ENCODE measurements around the gene PRSS12. TPM values are rescaled to one million over a fixed set of nuclear protein-coding genes. Genes with fewer than 3 reads are reported as not detected.
"Not testable (repeated sequence)": the region's sequence is repeated elsewhere in the genome, so short reads cannot be mapped to it uniquely, and the experiment has no call there.

The PRSS12 gene
- polyA plus RNA-seq, 4 donors: 12.2 to 17.0 (median 13.7) TPM

GRCh38 chr4:118280501-118281218, 72.1 kb downstream of the PRSS12 start:
- DNase-seq (ENCODE audit: low read depth in 4 of 4, low spot score in 3 of 4): peak in 1 of 4 donors; percentile 43

DNA sequence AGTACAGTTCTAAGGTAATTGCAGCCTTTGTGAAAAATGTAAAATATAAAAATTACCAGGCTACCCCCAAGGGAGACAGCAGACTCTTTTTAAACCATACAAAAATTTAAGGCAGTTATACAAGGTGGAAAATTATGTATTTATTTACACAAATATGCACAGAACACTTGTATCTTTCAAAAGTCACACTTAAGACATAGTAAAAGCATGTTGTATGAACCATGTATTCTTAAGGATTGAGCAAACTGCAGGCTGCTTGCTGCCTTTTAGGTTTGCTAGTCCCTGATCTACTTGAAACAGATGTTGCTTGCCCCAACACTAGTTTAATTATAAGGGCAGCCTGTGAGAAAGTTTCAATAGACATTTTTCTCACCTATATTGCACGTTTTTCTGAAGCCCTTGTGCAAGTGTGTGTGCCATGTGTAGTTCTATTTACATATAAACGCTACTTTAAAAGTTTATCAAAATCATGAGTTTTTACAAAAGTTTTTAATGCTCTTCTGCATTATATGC, 72.8 kb downstream of the PRSS12 start:
- DNase-seq (ENCODE audit: low read depth in 4 of 4, low spot score in 3 of 4): no peak

DNA sequence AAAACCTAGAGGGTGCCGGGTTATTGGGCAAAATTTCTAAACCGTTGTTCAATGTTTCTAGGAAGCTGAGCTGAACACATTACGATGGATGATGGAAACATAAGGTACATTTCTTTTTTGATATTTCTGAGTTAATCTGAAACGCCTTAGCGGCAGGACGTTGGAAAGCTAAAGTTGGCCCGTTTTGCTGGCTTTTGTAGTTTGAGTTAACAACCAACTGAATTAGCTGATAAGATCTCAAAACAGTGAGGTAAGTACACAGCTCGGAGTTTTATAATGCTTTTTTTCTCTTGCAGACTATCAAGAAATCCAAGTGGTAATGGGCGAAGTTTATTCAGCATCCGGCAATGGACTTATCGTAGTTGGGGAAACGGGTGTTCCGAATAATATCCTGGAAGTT, 73.5 kb downstream of the PRSS12 start:
- no peak for DNase-seq (ENCODE audit: low read depth in 4 of 4, low spot score in 3 of 4)

DNA sequence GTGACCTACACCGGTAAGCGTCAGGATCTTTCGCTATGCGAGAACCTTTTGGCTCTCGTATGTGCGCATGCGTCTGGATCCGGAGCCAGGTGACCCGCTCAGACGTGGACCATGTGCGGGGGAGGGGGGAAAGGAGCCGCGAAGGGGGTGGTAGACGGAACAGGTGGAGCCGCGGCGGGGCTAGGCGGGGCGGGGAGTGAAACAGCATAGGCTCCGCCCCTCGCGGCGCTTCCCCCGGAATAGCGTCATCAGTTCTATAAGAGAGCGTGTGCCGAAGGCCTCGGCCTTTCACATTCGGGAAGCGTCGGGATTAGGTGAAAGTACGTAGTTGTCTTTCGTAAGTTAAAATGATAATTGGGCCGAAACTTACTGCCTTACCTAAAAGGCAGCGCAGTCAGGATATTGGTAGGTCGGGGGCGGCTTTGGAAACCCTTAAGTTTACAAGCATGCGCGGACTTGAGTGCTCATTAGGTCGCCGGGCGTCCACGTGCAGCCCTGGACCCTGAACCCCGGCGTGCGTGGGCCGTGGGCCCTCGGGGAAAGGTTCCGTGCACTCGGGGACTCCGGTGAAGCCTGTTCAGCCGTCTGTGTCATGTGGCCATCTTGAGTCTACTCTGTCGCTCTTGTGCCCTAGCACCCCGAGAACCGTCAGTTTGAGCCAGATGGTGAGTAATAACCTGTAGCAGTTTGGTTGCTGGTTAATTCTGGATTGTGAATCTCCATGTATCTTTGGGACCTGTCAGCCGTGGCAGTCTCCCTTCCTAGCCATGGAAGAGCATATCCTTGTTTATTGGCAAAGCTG, 74.1 kb downstream of the PRSS12 start:
- DNase-seq (ENCODE audit: low read depth in 4 of 4, low spot score in 3 of 4): peak; percentile 85 to 89 (median 87)

GRCh38 chr4:118277243-118277642, 75.6 kb downstream of the PRSS12 start:
- no peak for DNase-seq (ENCODE audit: low read depth in 4 of 4, low spot score in 3 of 4)

- no peak for DNase-seq (ENCODE audit: low read depth in 4 of 4, low spot score in 3 of 4)
Observed at GRCh38 chr4:118276580-118276979, 76.2 kb downstream of the PRSS12 start.

DNA sequence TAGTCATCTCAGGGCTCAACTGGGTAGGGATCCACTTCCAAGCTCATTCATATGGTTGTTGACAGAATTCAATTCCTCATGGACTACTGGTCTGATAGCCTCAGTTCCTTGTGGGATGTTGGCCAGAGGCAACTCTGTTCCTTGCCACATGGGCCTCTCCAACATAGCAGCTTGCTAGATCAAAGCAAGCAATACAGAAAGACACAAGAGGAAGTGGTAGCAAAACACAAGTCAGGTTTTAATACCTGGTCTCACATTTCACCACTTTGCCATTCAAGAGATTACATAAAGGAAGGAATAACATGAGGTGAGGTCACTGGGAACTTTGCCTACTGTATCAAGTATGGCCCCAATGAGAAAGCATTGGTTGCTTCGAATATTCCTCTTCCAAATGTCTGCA, 79.2 kb downstream of the PRSS12 start:
- DNase-seq (ENCODE audit: low read depth in 4 of 4, low spot score in 3 of 4): no peak

GRCh38 chr4:118271788-118272187, 81.0 kb downstream of the PRSS12 start:
- no peak for DNase-seq (ENCODE audit: low read depth in 4 of 4, low spot score in 3 of 4)

DNA sequence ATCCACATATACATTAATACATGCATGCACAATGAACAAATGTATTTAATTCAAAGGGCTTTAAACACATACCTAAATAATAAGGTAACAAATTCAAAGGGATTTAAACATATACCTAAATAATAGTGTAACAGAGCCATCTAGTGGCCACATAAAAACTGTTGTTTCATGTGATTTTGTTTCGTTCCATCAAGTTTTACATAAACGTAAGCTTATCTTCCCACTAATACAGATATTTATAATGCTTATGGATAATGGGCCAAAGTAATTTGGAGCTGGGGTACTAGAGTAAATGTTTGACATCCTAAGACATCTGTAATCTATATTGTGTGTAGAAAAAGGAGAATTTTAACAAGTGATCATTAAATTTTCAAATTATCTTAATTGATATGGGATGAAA, 82.3 kb downstream of the PRSS12 start:
- peak in 1 of 4 donors; percentile 27 for DNase-seq (ENCODE audit: low read depth in 4 of 4, low spot score in 3 of 4)

DNA sequence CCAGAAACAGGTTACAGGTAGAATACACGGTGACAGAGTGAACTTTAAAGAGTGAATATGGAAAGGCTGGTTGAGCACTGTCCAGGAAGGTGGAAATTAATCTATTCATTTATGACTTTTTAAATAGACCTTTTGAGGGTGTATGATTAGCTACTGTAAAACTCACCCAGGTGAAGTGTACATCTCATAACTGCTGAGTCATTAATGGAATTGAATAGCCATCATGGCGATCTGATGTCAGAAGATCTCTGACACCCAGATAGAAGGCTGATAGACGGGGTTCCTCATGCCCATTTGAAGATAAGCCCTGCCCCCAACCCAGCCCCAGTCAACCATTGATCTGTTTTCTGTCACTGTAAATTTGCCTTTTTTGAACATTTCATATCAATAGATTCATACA, 84.0 kb downstream of the PRSS12 start:
- no peak for DNase-seq (ENCODE audit: low read depth in 4 of 4, low spot score in 3 of 4)

- not testable (repeated sequence) for DNase-seq (ENCODE audit: low read depth in 4 of 4, low spot score in 3 of 4)
Observed at GRCh38 chr4:118266145-118266496, 86.7 kb downstream of the PRSS12 start.

- DNase-seq (ENCODE audit: low read depth in 4 of 4, low spot score in 3 of 4): no peak
Observed at GRCh38 chr4:118265312-118266144, 87.3 kb downstream of the PRSS12 start.

GRCh38 chr4:118264096-118264495, 88.7 kb downstream of the PRSS12 start:
- no peak for DNase-seq (ENCODE audit: low read depth in 4 of 4, low spot score in 3 of 4)

DNA sequence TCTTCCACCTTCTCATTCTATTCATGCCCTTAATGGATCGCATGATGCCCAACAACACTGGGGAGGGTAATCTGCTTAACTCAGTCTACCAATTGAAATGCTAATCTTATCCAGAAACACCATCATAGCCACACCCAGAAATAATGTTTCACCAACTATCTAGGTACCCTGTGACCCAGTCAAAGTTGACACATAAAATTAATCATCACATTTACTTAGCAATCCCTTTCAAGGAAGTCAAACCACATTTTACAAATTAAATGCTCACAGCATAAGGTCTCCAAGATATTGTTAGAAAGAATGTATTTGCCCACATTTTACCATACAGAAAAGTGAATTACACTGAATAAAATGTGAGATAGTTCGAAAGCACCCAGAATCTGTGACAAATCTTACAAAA, 92.5 kb downstream of the PRSS12 start:
- no peak for DNase-seq (ENCODE audit: low read depth in 4 of 4, low spot score in 3 of 4)

- DNase-seq (ENCODE audit: low read depth in 4 of 4, low spot score in 3 of 4): no peak
Observed at GRCh38 chr4:118259111-118259510, 93.7 kb downstream of the PRSS12 start.

GRCh38 chr4:118254368-118254767, 98.4 kb downstream of the PRSS12 start:
- DNase-seq (ENCODE audit: low read depth in 4 of 4, low spot score in 3 of 4): no peak

DNA sequence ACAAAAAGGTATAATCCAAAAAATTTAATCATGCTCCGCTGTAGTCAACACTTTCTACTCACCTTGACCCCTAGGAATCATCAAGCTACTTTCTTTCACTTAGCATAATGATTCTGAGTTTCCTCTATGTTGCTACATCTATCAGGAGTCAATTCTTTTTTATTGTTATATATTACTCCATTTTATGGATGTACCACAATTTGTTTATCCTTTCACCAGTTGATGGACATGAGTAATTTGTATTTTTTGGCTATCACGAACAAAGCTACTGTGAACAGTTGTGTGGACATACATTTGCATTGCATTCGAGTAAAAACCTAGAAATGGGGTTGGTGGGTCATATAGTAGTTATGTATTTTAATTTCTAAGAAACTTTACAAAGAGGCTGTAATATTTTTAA, 102.9 kb downstream of the PRSS12 start:
- no peak for DNase-seq (ENCODE audit: low read depth in 4 of 4, low spot score in 3 of 4)

- DNase-seq (ENCODE audit: low read depth in 4 of 4, low spot score in 3 of 4): no peak
Observed at GRCh38 chr4:118237531-118237930, 115.3 kb downstream of the PRSS12 start.

GRCh38 chr4:118235566-118236120, 117.2 kb downstream of the PRSS12 start:
- no peak for DNase-seq (ENCODE audit: low read depth in 4 of 4, low spot score in 3 of 4)

All from right renal pelvis (tissue), 4 donors.